ENCODE results near the gene XRN2.

The XRN2 gene

GRCh38 chr20:21436205-21436604 is 133.1 kb downstream of the XRN2 start:
- no peak for DNase-seq

- no peak for DNase-seq
Observed at GRCh38 chr20:21437248-21437647, 134.1 kb downstream of the XRN2 start.

GRCh38 chr20:21437816-21438215 is 134.7 kb downstream of the XRN2 start:
- no peak for DNase-seq

All from bone marrow (tissue), 2 donors.